Inferior parietal cortex (tissue), 1 donor: ENCODE results near the gene LPO.
A peak's percentile ranks its signal among the peaks of the same experiment; 100 is the strongest.

Experiments
- DNase-seq: peaks from one replicate; pipeline ENCODE4 v3.0.0-alpha.2; 2016; ENCODE audit errors: extremely low spot score

Gene LPO

GRCh38 chr17:58229384-58229783 is 9.0 kb upstream of the LPO start:
- no peak for DNase-seq

DNA sequence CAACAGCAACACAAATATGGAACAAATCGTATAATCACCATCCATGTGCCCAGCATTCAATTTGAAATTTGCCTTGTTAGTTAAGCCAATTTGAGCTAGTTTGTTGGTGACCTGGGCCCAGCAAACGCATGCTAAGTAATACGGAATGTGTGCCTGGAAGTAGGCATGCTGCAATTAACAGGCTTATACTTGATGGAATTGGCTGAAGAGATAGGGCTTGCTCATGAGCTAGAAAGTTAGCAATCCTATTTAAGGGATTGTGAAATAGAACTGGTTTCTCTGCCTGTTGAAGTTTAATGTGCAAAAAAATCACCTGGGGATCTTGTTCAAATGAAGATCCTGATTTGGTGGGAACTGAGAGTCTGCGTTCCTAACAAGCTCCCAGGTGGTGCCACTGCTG is 8.5 kb upstream of the LPO start:
- no peak for DNase-seq

DNA sequence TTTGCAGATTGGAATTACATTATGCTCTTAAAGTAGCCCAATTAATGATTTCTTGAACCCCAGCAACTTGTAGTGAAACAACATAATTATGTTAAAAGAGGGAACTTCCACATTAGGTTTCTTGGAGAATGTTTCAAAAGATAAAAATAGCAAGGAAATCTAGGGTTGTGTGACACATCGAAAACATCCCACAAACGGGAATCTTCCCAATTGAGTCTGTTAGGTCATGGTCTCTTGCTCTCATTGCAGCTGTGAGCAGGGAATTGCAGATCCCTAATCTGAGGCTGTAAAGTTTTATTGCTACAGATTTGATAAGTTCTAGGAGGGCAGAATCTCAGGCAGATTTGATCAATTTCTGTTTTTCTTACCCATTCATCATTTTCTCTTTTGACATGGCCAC is 6.7 kb upstream of the LPO start:
- DNase-seq, result no peak

DNA sequence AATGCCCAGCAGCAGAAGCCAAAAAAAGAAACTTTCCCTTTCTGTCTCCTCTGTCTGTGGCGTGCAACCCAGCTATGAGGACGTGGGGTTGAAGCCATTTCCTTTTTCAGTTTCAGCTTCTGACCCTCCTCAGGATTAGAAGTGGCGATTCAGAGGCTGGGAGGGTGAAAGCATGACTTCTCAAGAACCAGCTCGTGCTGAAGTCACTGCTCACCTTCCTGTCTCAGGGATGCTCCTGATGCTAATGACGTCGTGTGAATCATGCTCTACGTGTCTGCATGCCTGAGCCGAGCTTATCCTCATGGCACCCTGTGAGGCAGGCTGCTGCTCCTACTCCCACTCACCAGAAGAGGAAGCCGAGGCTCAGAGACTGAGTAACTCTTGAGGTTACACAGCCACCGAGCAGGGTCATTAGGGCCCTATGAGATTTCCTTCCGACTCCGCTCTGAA is 5.7 kb upstream of the LPO start:
- DNase-seq, result peak; percentile 11

GRCh38 chr17:58233543-58233942 is 4.8 kb upstream of the LPO start:
- no peak for DNase-seq

DNA sequence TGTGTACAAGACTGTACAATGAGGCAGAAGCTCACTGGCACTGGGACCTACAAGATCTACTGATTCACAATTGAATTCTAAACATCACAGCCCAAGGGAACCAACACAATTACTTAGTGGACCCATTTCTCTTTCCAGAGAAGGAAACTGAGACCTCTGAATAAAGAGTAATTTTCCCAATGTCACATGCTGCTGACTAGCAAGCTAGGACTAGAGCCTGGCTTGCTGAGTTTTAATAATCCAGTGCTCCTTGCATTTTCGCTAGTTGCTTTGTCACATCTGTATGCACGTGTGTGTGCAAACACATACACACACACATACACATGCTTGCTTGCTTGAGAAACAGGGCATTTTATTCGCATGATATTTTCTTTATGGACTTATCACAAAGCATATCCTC is 3.9 kb upstream of the LPO start:
- no peak for DNase-seq

DNA sequence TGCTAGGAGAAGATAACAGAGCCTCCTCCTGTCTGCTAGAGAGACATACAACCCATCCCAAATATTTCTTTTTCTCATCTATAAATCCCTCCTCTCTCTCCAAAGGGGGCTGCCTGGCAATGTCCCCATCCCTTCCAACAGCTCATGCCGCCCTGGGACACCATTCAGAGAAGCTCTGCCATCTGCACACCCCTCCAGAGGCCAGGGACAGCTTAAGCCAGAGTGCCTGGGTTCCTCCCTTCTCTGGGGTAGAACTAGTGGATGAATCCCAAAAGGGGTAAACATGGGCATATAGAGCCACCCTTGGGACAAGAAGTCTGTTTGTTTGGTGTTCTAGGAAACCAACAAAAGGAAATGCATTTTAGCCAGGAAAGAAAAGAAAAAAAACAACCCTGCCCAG is 2.6 kb upstream of the LPO start:
- DNase-seq, result no peak

DNA sequence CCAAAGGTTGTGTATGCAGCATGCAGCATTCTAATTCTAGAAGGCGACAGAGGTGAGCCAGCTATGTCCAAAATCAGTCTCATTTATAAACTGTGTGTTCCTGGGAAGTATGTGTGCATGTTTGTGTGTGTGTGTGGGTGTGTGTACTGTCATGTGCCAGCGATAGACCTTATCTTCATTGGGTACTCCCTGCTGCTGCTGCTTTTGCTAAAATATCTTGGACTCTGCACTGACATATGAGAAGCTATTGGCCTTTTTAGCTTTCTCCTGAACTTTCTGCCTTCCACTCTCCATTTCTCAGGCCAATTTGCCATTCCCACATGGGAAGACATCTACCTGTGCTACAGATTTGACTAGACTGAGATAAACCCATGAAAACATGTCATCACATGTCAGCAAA is 2.0 kb upstream of the LPO start:
- DNase-seq, result no peak

- no peak for DNase-seq
Measured at GRCh38 chr17:58239987-58240386, 1.6 kb downstream of the LPO start.

DNA sequence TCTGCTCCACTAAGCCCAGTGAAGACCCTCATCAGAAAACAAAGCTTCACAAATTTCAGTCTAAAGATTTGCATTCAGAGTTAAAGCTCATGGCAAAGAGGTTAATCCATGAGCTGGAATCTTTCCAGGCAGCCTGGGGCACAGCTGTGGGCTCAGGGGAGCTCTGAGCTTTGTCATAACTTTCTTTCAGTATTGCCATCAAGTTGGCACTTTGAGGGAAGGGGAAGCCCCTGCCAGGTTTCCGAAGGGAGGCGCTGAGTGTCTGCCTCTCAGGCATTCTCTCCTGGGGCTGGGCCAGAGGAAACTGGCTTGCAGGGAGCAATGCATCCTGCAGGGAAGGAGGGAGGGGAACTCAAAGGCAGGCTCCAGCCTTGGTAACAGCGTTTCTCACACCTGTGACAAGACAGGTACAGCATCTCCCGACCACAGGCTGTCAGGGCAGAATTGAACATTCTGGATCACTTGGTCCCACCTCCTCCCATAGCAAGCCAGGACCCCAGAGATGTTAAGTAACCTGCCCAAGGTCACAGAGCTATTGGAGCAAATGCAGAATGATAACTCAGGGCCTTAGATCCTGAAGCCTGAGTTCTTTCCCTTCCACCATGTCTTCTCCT is 3.9 kb downstream of the LPO start:
- no peak for DNase-seq

DNA sequence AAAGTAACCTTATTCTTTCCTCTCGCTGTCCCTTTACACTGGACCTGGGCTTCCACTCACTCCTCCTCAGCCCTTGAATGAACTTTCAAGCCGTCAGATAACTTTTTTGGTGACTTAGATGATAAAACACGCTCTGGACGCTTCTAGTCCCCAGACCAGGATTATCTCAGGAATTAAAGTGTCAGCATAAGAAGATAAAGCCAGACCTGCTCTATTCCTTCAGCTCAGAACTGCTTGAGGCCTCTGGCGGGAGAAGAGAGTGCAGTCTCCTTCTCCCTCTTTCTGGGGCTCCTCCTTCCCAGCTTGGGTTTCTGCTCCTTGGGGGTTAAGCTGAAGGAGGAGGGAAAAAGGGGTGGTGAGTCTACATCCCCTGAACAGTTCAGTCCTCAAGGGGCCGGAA is 6.6 kb downstream of the LPO start:
- DNase-seq, result no peak

- no peak for DNase-seq
Measured at GRCh38 chr17:58245428-58246103, 7.2 kb downstream of the LPO start.

GRCh38 chr17:58246104-58246740 is 7.8 kb downstream of the LPO start:
- DNase-seq, result no peak

- DNase-seq, result no peak
Measured at GRCh38 chr17:58246781-58247180, 8.4 kb downstream of the LPO start.

DNA sequence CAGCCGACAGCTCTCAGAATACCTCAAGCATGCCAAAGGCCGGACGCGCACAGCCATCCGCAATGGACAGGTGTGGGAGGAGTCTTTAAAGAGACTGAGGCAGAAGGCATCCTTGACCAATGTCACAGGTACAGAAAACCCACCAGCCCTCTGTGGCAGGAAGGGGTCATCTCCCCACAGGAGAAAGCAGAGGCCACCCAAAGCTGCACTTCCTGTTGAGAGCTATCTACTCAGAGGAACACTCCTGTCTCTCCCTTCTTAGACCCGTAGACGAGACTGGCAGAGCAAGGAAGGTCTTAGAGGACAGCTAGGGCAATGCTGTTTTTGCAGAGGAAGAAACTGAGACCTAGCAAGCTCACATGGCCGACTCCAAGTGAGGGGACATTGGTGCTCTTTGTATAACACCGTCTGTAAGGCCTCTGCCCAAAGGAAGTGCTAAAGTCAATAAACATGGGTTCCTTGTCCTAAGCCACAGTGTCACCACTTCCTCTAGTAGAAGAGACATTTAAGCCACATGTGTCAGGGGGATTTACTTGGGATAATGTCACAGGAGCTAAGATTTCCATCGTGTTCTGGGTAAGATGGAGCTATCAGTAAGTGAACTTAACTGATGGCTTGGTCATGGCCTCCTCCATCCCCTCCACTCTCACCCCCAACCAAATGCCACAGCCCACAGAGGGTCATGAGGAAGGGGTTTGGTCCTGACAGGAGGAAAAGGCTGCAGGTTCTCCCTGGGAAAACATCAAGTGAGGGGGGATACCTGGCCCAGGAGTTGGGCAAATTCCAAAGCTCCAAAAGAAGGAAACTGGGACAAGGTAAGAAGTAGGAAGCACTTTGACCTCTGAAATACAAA is 9.4 kb downstream of the LPO start:
- DNase-seq, result no peak

GRCh38 chr17:58248955-58249269 is 10.5 kb downstream of the LPO start:
- DNase-seq, result no peak

DNA sequence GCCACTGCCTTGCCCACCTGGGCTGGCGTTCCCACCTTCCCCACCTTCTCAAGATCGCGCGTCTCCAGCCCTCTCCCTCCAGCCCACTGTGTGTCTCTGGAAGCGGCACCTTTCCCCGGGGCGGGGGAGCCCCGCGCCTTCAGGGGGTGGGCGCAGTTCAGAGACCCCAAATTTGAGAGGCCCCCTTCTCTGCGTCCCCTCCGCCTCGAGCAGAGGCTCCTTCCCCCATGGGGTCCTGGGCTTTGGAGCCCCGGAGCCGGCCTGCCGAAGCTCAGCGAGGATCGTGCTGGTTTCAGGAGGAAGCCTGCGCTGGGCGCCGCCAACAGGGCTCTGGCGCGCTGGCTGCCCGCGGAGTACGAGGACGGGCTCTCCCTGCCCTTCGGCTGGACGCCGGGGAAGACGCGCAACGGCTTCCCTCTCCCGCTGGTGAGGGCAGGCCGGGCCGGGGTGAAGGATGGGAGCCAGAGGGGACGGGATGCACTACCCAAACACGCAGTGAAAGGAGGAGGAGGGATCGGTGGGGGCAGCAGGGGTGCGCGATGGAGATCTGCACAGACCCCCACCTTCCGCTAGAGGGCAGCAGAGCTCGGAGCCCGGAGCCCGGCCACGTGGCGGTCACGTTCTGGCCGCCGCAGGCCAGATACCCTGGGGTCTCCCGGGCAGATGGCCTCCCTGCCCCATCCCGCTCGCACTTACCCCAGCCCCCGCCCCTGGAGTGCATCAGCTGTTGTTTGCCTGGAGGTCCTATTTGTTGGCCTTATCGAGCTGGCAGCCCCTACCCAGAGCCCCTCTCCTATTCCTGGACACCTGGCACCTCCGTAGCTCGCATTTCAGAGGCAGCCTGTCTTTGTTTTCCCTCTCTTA is 11.1 kb downstream of the LPO start:
- DNase-seq, result peak; percentile 69

DNA sequence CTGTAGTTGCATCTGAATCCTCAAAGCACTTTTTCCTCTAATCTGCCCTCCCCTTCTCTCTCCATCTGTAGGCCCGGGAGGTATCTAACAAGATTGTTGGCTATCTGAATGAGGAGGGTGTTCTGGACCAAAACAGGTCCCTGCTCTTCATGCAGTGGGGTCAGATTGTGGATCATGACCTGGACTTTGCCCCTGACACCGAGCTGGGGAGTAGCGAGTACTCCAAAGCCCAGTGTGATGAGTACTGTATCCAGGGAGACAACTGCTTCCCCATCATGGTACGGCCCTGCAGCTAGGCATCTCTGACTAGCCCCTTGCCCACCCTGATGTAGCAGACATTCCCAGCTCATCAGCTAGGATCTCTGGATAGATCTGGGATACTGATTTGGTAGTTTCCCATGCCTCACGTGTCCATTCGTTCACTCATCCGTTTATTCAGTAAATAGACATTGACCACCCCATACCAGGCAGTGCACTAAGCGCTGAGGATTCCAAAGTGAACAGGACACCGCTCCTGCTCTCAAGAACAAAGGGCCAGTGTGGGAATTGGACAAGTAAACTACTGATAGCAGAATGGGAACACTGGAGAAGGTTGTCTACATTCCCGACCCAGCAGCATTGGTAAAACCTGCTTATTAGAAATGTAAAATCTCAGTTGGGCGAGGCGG is 12.1 kb downstream of the LPO start:
- no peak for DNase-seq

GRCh38 chr17:58252141-58252540 is 13.8 kb downstream of the LPO start:
- DNase-seq, result no peak

DNA sequence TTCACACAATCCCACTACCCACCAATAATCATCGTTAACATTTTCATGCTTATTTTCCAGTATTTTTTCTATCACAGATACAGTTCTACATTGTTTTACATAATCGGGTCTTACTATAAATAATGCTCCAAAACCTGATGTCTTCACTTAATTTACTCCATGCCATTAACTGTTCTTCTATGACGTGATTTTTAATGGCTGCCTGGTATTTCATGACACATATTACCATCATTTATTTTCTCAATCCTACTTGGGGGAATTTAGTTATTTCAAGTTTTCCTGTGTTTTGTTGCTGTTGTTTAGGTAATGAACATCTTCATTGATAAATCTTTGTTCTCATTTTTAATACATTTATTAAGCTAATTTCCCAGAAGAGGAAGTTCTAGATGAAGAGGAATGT is 14.7 kb downstream of the LPO start:
- DNase-seq, result no peak

DNA sequence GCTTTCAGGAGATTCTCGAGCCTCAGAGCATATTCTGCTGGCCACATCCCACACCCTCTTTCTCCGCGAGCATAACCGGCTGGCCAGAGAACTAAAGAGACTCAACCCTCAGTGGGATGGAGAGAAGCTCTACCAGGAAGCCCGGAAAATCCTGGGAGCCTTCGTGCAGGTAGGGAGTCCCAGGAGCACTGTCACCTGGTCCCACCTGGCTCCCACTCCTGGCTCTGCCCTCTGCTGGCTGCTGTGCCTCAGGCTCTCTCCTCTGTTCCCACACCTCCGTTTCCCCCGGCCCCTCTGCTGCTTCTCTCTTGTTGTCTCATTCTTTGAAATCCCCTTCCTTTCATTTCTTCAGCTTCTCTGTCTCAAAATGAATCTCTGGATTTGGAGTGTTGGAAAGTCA is 16.4 kb downstream of the LPO start:
- no peak for DNase-seq
